Endodermal cell (in vitro differentiated cells): Measurements from ENCODE around the gene ABHD8. TPM values are rescaled to one million over a fixed set of nuclear protein-coding genes. Genes with fewer than 3 reads are reported as not detected.

Source experiments
- DNase-seq: peaks from one replicate; pipeline ENCODE4 v3.0.0-alpha.2; 2017
- H3K27ac ChIP-seq: 2 replicates; pipeline ENCODE4 v1.5.1; 2013; ENCODE audit warnings: mild to moderate bottlenecking, low read depth, low read length, moderate library complexity
- H3K27me3 ChIP-seq: 2 replicates; pipeline ENCODE4 v1.6.1; 2013; ENCODE audit warnings: mild to moderate bottlenecking, low read length, moderate library complexity; ENCODE audit not compliant: insufficient read depth, control insufficient read depth, poor library complexity, severe bottlenecking
- H3K36me3 ChIP-seq: 2 replicates; pipeline ENCODE4 v1.7.0; 2013; ENCODE audit warnings: mild to moderate bottlenecking, low read length, moderate library complexity; ENCODE audit not compliant: control insufficient read depth, insufficient read depth
- H3K4me1 ChIP-seq: one replicate; pipeline ENCODE4 v1.7.0; 2013; ENCODE audit warnings: low read length; ENCODE audit not compliant: control insufficient read depth, insufficient read depth
- H3K4me3 ChIP-seq: 2 replicates; pipeline ENCODE4 v1.5.1; 2013; ENCODE audit warnings: mild to moderate bottlenecking, low read length, moderate library complexity
- H3K9ac ChIP-seq: 2 replicates; pipeline ENCODE4 v1.6.1; 2013; ENCODE audit warnings: mild to moderate bottlenecking, low read length, moderate library complexity; ENCODE audit not compliant: poor library complexity, severe bottlenecking; ENCODE audit errors: extremely low read depth
- H3K9me3 ChIP-seq: 2 replicates; pipeline ENCODE4 v1.6.1; 2013; ENCODE audit warnings: mild to moderate bottlenecking, low read length, moderate library complexity; ENCODE audit not compliant: control insufficient read depth
- H3K27ac Mint-ChIP-seq: 2 replicates; pipeline ENCODE4 v1.8.0; 2020; ENCODE audit warnings: mixed read lengths
- H3K27me3 Mint-ChIP-seq: 2 replicates; pipeline ENCODE4 v1.8.0; 2021; ENCODE audit warnings: mild to moderate bottlenecking, mixed read lengths; ENCODE audit not compliant: insufficient read depth
- H3K36me3 Mint-ChIP-seq: 2 replicates; pipeline ENCODE4 v1.8.0; 2020; ENCODE audit warnings: low read depth, mixed read lengths
- H3K4me1 Mint-ChIP-seq: 2 replicates; pipeline ENCODE4 v1.8.0; 2020; ENCODE audit warnings: mixed read lengths
- H3K4me3 Mint-ChIP-seq: 2 replicates; pipeline ENCODE4 v1.8.0; 2020; ENCODE audit warnings: mild to moderate bottlenecking, moderate library complexity, mixed read lengths
- H3K9me3 Mint-ChIP-seq: 2 replicates; pipeline ENCODE4 v1.8.0; 2020; ENCODE audit warnings: mild to moderate bottlenecking, mixed read lengths
- CTCF ChIP-seq: fragments of 200-600 bp; sonication (generic); conservative IDR thresholded peaks from 2 replicates; pipeline ENCODE4 v1.5.0; 2021; ENCODE audit warnings: antibody characterized with exemption, mild to moderate bottlenecking
- WGBS, 2 experiments: methylation state at CpG; one replicate each; pipeline versions ENCODE4 v1.1.5 to v1.1.7; 2013; ENCODE audit warnings: missing lambda C conversion rate in 2 of 2, mixed read lengths in 1 of 2; ENCODE audit not compliant: insufficient coverage in 1 of 2, insufficient read length in 1 of 2; 5-methylcytosine and 5-hydroxymethylcytosine counted together
- total RNA-seq, 2 donors: library from RNA; stranded (reverse); fragmentation: NEBNext Ultra II Directional in 1 of 2; extraction: Animal tissue kit (Norgen Biotek cat#: 25700) in 1 of 2; gene quantifications; 2 replicates in 1 of 2; 3 replicates in 1 of 2; pipeline ENCODE4 v1.2.1, GENCODE V29; 2021

ABHD8 gene
- total RNA-seq, 2 donors from 2014 or later = 11.6 to 21.1 TPM

DNA sequence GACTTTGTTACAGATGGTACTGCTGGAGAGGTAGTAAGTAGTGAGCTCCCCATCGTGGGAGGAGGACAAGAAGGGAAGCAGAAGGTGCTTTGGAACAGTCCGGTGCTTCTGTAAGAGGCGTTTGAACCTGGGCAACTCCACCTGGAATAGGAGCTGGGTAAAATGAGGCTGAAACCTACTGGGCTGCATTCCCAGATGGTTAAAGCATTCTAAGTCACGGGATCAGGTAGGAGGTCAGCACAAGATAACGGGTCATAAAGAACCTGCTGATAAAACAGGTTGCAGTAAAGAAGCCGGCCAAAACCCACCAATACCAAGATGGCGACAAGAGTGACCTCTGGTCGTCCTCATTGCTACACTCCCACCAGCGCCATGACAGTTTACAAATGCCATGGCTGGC lies 16.5 kb downstream of the ABHD8 start:
- Mint-ChIP-seq H3K27me3 (peaks cover 3% of the 10 kb centered on the region), H3K4me3 (no peak overlapping the region), H3K9me3 (peaks cover 6% of the 10 kb centered on the region), H3K36me3 (peaks cover 16% of the 10 kb centered on the region), H3K27ac (no peak overlapping the region), H3K4me1 (peaks cover 2% of the 10 kb centered on the region)
- WGBS, 2 experiments = 89 to 94% methylated on average over 9 of the region's 9 CpGs
- Histone ChIP-seq H3K36me3 (no peaks in the 10 kb centered on the region), H3K4me3 (no peak overlapping the region), H3K9me3 (no peaks in the 10 kb centered on the region), H3K9ac (no peak overlapping the region), H3K27me3 (peaks cover under 1% of the 10 kb centered on the region), H3K27ac (no peak overlapping the region), H3K4me1 (no peaks in the 10 kb centered on the region)
- no peak for DNase-seq
- TF ChIP-seq CTCF = no peak

DNA sequence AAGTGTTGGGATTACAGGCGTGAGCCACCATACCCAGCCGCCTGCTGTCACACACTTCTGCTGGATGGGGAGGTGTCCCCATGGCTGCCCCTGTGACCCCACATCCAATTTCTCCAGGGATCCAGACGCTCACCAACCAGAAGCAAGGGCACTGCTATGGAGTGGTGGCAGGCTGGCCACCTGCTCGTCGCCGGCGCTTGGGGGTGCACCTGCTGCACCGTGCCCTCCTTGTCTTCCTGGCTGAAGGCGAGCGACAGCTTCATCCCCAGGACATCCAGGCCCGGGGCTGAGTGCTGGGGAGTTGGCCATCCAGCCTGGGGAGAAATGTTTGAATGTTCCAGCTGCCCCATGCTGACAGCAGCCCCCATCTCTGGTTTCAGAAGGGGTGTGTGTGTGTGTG lies 17.0 kb downstream of the ABHD8 start:
- H3K27me3 ChIP-seq = peaks cover 5% of the 10 kb centered on the region
- H3K4me3 Mint-ChIP-seq = no peak overlapping the region
- DNase-seq = no peak
- H3K27ac ChIP-seq = no peak overlapping the region
- H3K9me3 ChIP-seq = no peaks in the 10 kb centered on the region
- no peak for TF ChIP-seq CTCF
- no peaks in the 10 kb centered on the region for H3K4me1 ChIP-seq
- H3K4me1 Mint-ChIP-seq = peaks cover 2% of the 10 kb centered on the region
- WGBS, 2 experiments = 94 to 95% methylated on average over 7 to 11 of the region's 11 CpGs
- peaks cover 6% of the 10 kb centered on the region for H3K9me3 Mint-ChIP-seq
- peaks cover 16% of the 10 kb centered on the region for H3K36me3 Mint-ChIP-seq
- H3K27me3 Mint-ChIP-seq = peaks cover 5% of the 10 kb centered on the region
- no peak overlapping the region for H3K4me3 ChIP-seq
- H3K36me3 ChIP-seq = no peaks in the 10 kb centered on the region
- no peak overlapping the region for H3K9ac ChIP-seq
- H3K27ac Mint-ChIP-seq = no peak overlapping the region

- H3K27ac Mint-ChIP-seq = no peak overlapping the region
- H3K4me3 Mint-ChIP-seq = no peak overlapping the region
- Histone ChIP-seq H3K27me3 (peaks cover 5% of the 10 kb centered on the region), H3K4me3 (no peak overlapping the region), H3K36me3 (no peaks in the 10 kb centered on the region), H3K4me1 (no peaks in the 10 kb centered on the region), H3K27ac (no peak overlapping the region), H3K9me3 (no peaks in the 10 kb centered on the region), H3K9ac (no peak overlapping the region)
- TF ChIP-seq CTCF = no peak
- peaks cover 16% of the 10 kb centered on the region for H3K36me3 Mint-ChIP-seq
- WGBS, 2 experiments = 89 to 94% methylated on average over 12 to 18 of the region's 18 CpGs
- H3K9me3 Mint-ChIP-seq = peaks cover 6% of the 10 kb centered on the region
- H3K27me3 Mint-ChIP-seq = peaks cover 9% of the 10 kb centered on the region
- peaks cover 2% of the 10 kb centered on the region for H3K4me1 Mint-ChIP-seq
- no peak for DNase-seq
Observed at GRCh38 chr19:17285415-17286135, 17.6 kb downstream of the ABHD8 start.
